CD4-positive, alpha-beta T cell (primary cell): ENCODE measurements around the gene EXOC3. TPM values are rescaled to one million over a fixed set of nuclear protein-coding genes. Genes with fewer than 3 reads are reported as not detected.

Source experiments
- ATAC-seq: fragments of 200-7000 bp; cut with Tn5 transposase; one replicate; pipeline ENCODE4 v1.10.0; 2022; ENCODE audit warnings: mild to moderate bottlenecking; ENCODE audit not compliant: poor library complexity
- CTCF ChIA-PET: fragments of 350-600 bp; sonication (Branson Sonifier 250); formaldehyde crosslinking; loops from one replicate; lab custom pipeline; 2021; ENCODE audit warnings: antibody characterized with exemption, inconsistent platforms; lab: Charles Lee
- POLR2A ChIA-PET: fragments of 350-600 bp; sonication (Branson Sonifier 250); formaldehyde crosslinking; loops from one replicate; lab custom pipeline; 2021; ENCODE audit warnings: antibody characterized with exemption, inconsistent platforms; lab: Charles Lee
- DNase-seq, 14 experiments: peaks; one replicate each; pipeline ENCODE4 v3.0.0-alpha.2; 2013 to 2020; ENCODE audit warnings: mixed read lengths in 2 of 14
- H3K27ac ChIP-seq, 2 donors: one replicate each; pipeline versions ENCODE4 v1.5.1 to v1.7.0; 2013; ENCODE audit warnings: low read length in 2 of 2, low read depth in 1 of 2, mild to moderate bottlenecking in 1 of 2
- H3K27me3 ChIP-seq, 2 experiments: 1 replicate in 1 of 2; 2 replicates in 1 of 2; pipeline versions ENCODE4 v1.6.1 to v1.7.0; 2013; ENCODE audit warnings: low read length in 2 of 2, control low read depth in 1 of 2, mild to moderate bottlenecking in 1 of 2, moderate library complexity in 1 of 2; ENCODE audit not compliant: insufficient read depth in 2 of 2, control insufficient read depth in 1 of 2
- H3K36me3 ChIP-seq: one replicate; pipeline ENCODE4 v1.6.1; 2013; ENCODE audit warnings: low read length, control low read depth; ENCODE audit not compliant: insufficient read depth
- H3K4me1 ChIP-seq: one replicate; pipeline ENCODE4 v1.6.1; 2013; ENCODE audit warnings: low read length, control low read depth; ENCODE audit not compliant: insufficient read depth
- H3K4me3 ChIP-seq: one replicate; pipeline ENCODE4 v1.5.1; 2013; ENCODE audit warnings: mild to moderate bottlenecking, low read length, moderate library complexity
- H3K9me3 ChIP-seq, 2 experiments: 1 replicate in 1 of 2; 2 replicates in 1 of 2; pipeline versions ENCODE4 v1.6.1 to v1.7.0; 2013; ENCODE audit warnings: low read length in 2 of 2, mild to moderate bottlenecking in 2 of 2, control low read depth in 1 of 2, moderate library complexity in 1 of 2; ENCODE audit not compliant: control insufficient read depth in 1 of 2, insufficient read depth in 1 of 2
- H3K27ac Mint-ChIP-seq: one replicate; pipeline ENCODE4 v1.8.0; 2020; ENCODE audit warnings: mixed read lengths
- H3K27me3 Mint-ChIP-seq: one replicate; pipeline ENCODE4 v1.8.0; 2021; ENCODE audit warnings: mixed read lengths
- H3K36me3 Mint-ChIP-seq: one replicate; pipeline ENCODE4 v1.8.0; 2021; ENCODE audit warnings: low read depth, mixed read lengths
- H3K4me1 Mint-ChIP-seq: one replicate; pipeline ENCODE4 v1.8.0; 2021; ENCODE audit warnings: low read depth, mixed read lengths
- H3K4me3 Mint-ChIP-seq: one replicate; pipeline ENCODE4 v1.8.0; 2020; ENCODE audit warnings: mild to moderate bottlenecking, mixed read lengths
- H3K9me3 Mint-ChIP-seq: one replicate; pipeline ENCODE4 v1.8.0; 2020; ENCODE audit warnings: mixed read lengths
- intact Hi-C, 2 experiments: fragments of 100-400 bp; cut with DNase I in 1 of 2; cut with micrococcal nuclease in 1 of 2; formaldehyde crosslinking; loops; one replicate each; pipeline versions ENCODE4 v1.15.1 to v1.9.0; 2023 to 2025; cut with DNase I, micrococcal nuclease
- total RNA-seq, 174 experiments: library from RNA in 2 of 174; stranded (reverse) in 2 of 174; gene quantifications; one replicate each; pipeline ENCODE4 v1.2.3 and lab custom pipeline; 2021 to 2026
- TF ChIP-seq, protein P1 (sequence below): fragments of 200-600 bp; IDR thresholded peaks from one replicate; pipeline ENCODE4 v1.8.0; 2022; ENCODE audit warnings: antibody characterized with exemption, mild to moderate bottlenecking

EXOC3 gene
- total RNA-seq, 2 experiments from 2014 or later: 82.4 to 84.1 TPM

GRCh38 chr5:398475-399295 is 44.3 kb upstream of the EXOC3 start:
- no peaks in the 10 kb centered on the region for H3K9me3 Mint-ChIP-seq

DNA sequence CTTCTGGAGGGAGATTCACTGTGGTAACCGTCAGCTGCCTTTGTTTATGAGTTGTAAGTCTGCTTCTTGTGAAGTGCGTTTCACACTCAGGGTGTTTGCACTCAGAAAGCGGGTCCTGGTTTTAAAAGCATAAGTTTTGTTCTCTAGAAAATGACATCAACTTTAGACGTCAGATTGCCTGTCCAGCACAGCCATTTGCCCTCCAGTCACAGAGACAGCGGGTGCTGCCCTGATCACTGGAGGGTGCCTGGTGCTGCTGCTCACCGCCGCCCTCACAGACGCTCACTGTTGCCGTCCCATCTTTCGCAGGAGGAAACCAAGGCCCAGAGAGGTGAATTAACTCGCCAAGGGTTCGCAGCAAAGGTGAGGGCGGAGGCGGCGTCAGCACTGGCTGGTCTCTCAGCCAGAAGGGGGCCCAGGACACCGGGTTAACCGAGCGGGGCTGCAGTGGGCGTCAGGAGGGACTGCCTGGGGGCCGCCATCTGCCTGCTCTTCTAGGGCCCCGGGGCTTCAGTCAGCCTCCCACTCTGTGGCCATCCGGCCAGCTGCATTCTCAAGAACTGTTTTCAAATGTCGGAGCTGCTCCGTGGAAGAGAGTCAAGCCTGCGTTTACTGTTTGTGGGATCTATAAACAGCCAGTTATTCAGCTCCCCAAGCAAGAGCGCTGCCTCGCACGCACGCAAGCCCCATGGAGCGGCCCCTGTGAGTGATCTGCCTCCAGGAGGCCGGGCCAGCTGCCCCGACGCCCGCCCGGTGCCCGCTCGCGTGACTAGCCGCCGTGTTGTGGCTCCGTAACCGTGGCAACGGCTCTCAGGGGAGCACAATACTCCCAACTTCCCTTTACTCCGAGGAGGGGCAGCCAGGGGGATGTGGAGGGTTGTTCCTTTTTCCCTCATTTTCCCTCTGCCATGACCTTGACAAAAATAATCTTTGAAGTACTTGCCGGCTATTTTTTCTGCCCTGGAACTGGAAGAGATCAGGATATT is 43.4 kb upstream of the EXOC3 start:
- ATAC-seq: no peak
- H3K4me3 Mint-ChIP-seq: no peak overlapping the region
- DNase-seq: peak in 5 of 14 experiments; percentile 12 to 80 (median 41)
- peaks cover 0 to 10% of the 10 kb centered on the region in 2 experiments for H3K9me3 ChIP-seq
- H3K4me1 Mint-ChIP-seq: no peaks in the 10 kb centered on the region
- ChIA-PET POLR2A (no interaction called here), CTCF (no interaction called here)
- peaks cover 8% of the 10 kb centered on the region for H3K4me1 ChIP-seq
- H3K27ac ChIP-seq: no peak overlapping the region
- no peak overlapping the region for H3K4me3 ChIP-seq
- no peaks in the 10 kb centered on the region for H3K36me3 ChIP-seq
- H3K36me3 Mint-ChIP-seq: no peaks in the 10 kb centered on the region
- H3K27ac Mint-ChIP-seq: no peak overlapping the region
- H3K27me3 Mint-ChIP-seq: peaks cover 35% of the 10 kb centered on the region
- intact Hi-C loops: no loop called here
- H3K9me3 Mint-ChIP-seq: no peaks in the 10 kb centered on the region
- TF ChIP-seq, protein P1, sequence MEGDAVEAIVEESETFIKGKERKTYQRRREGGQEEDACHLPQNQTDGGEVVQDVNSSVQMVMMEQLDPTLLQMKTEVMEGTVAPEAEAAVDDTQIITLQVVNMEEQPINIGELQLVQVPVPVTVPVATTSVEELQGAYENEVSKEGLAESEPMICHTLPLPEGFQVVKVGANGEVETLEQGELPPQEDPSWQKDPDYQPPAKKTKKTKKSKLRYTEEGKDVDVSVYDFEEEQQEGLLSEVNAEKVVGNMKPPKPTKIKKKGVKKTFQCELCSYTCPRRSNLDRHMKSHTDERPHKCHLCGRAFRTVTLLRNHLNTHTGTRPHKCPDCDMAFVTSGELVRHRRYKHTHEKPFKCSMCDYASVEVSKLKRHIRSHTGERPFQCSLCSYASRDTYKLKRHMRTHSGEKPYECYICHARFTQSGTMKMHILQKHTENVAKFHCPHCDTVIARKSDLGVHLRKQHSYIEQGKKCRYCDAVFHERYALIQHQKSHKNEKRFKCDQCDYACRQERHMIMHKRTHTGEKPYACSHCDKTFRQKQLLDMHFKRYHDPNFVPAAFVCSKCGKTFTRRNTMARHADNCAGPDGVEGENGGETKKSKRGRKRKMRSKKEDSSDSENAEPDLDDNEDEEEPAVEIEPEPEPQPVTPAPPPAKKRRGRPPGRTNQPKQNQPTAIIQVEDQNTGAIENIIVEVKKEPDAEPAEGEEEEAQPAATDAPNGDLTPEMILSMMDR: no peak
- H3K27me3 ChIP-seq: peaks cover 15 to 25% of the 10 kb centered on the region in 2 experiments

More at GRCh38 chr5:398475-399295, 44.3 kb upstream of the EXOC3 start:
- no peak overlapping the region for H3K4me3 ChIP-seq
- POLR2A ChIA-PET: no interaction called here
- H3K4me1 Mint-ChIP-seq: no peaks in the 10 kb centered on the region
- no peaks in the 10 kb centered on the region for H3K36me3 Mint-ChIP-seq
- TF ChIP-seq, protein P1: no peak
- CTCF ChIA-PET: no interaction called here
- H3K36me3 ChIP-seq: no peaks in the 10 kb centered on the region
- intact Hi-C loops: no loop called here
- no peak overlapping the region for H3K27ac ChIP-seq
- no peak for DNase-seq
- peaks cover 28% of the 10 kb centered on the region for H3K27me3 Mint-ChIP-seq
- H3K4me3 Mint-ChIP-seq: no peak overlapping the region
- ATAC-seq: peak; percentile 42
- peaks cover 8% of the 10 kb centered on the region for H3K4me1 ChIP-seq
- H3K27ac Mint-ChIP-seq: no peak overlapping the region
- H3K9me3 ChIP-seq: peaks cover 0 to 10% of the 10 kb centered on the region in 2 experiments
- peaks cover 15 to 25% of the 10 kb centered on the region in 2 experiments for H3K27me3 ChIP-seq

DNA sequence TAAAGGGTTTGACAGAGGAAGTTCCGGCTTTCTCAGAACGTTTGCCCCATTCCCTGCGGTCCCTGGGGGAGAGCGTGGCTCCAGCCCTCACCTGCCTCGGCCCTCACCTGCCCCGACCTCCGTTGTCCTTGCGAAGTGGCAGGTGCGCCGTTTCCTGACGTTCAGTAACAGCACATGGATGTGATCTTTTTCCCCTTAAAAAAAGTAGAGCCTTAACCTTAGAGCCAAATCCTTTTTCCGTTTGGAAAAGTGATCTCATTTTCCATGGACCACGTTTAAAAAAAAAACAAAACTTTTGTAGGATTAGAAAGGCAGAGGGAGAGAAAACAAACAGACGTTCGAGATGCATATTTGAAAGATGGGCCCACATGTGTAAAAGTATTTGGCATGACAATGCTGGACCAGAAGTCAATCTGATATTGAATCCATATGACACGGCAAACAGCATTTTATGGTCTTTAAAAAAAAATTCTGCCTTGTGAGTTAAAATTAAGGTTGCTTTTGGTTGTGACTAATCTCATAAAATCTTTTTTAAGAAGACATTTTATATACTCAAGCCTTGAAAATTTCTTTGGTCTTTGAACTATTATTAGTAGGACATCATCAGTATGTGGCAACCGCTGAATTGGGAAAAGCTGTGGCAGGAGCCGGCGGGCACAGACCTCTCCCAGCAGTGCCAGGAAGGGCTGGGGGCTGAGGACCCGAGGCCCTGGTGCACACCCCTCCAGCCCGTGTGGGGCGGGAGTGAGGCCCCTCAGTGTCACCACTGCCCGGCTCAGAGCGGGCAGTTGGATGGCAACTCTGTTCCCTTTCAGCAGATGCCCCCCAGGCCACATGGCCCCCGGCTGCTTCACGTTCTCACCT is 42.5 kb upstream of the EXOC3 start:
- H3K36me3 ChIP-seq: no peaks in the 10 kb centered on the region
- TF ChIP-seq, protein P1: no peak
- peaks cover 8% of the 10 kb centered on the region for H3K4me1 ChIP-seq
- POLR2A ChIA-PET: no interaction called here
- intact Hi-C loops: no loop called here
- no peaks in the 10 kb centered on the region for H3K9me3 Mint-ChIP-seq
- CTCF ChIA-PET: no interaction called here
- H3K9me3 ChIP-seq: peaks cover 0 to 10% of the 10 kb centered on the region in 2 experiments
- DNase-seq: no peak
- no peak overlapping the region for H3K4me3 ChIP-seq
- no peak overlapping the region for H3K27ac Mint-ChIP-seq
- peaks cover 37% of the 10 kb centered on the region for H3K27me3 Mint-ChIP-seq
- H3K4me3 Mint-ChIP-seq: no peak overlapping the region
- peaks cover 22 to 25% of the 10 kb centered on the region in 2 experiments for H3K27me3 ChIP-seq
- no peak overlapping the region for H3K27ac ChIP-seq
- ATAC-seq: no peak
- H3K4me1 Mint-ChIP-seq: no peaks in the 10 kb centered on the region
- no peaks in the 10 kb centered on the region for H3K36me3 Mint-ChIP-seq
